ENCODE results near the gene SLC13A2. TPM values are rescaled to one million over a fixed set of nuclear protein-coding genes. Genes with fewer than 3 reads are reported as not detected.

The SLC13A2 gene
- total and polyA plus RNA-seq, 2 of the 4 experiments (the other 2 are of a cell fraction), result not detected

GRCh38 chr17:28478712-28479615 is 5.5 kb downstream of the SLC13A2 start:
- H3K4me2 ChIP-seq (ENCODE audit: low read depth, low read length), result no peak overlapping the region
- H3K4ac ChIP-seq (ENCODE audit: low read depth, low read length), result no peak overlapping the region
- no peaks in the 10 kb centered on the region for H3K36me3 ChIP-seq (ENCODE audit: control insufficient read depth, insufficient read depth, low read length)
- no peak overlapping the region for H2BK5ac ChIP-seq (ENCODE audit: low read depth, low read length, poor library complexity, severe bottlenecking)
- H2BK15ac ChIP-seq (ENCODE audit: low read depth, low read length), result no peak overlapping the region
- no peak overlapping the region for H3K56ac ChIP-seq (ENCODE audit: extremely low read depth, insufficient read depth, low read length)
- H3K23ac ChIP-seq (ENCODE audit: low read depth, low read length), result no peak overlapping the region
- WGBS, 2 experiments (ENCODE audit: extremely low coverage in 2 of 2, insufficient read length in 1 of 2), result no CpG with 5 or more reads among the region's 3 CpGs
- H4K20me1 ChIP-seq (ENCODE audit: insufficient read depth, low read length), result no peaks in the 10 kb centered on the region
- no TSS peak for BruUV-seq (replicated peaks)
- H3K9me1 ChIP-seq (ENCODE audit: insufficient read depth, low read length), result no peaks in the 10 kb centered on the region
- POLR2A ChIA-PET (ENCODE audit: unreplicated experiment), result no interaction called here
- no peaks in the 10 kb centered on the region for H3K79me1 ChIP-seq (ENCODE audit: low read depth in 1 of 2, low read length in 2 of 2)
- no peak overlapping the region for H3K4me3 ChIP-seq (ENCODE audit: insufficient read depth, low read depth, low read length)
- in situ Hi-C loops (cut with MboI; ENCODE audit: low sequenced_read_pairs), result no loop called here
- no peak overlapping the region for H2AK9ac ChIP-seq (replicated peaks; ENCODE audit: low read depth, low read length, poor library complexity)
- no peak overlapping the region for H2BK20ac ChIP-seq (ENCODE audit: low read depth, low read length)
- H2AFZ ChIP-seq (replicated peaks; ENCODE audit: low read length, poor library complexity), result no peak overlapping the region
- no peak overlapping the region for H2AK5ac ChIP-seq (ENCODE audit: low read depth, low read length)
- no peak overlapping the region for H4K5ac ChIP-seq (ENCODE audit: low read depth, low read length)
- no peak overlapping the region for H3K27ac ChIP-seq (ENCODE audit: insufficient read depth, low read length)
- peaks cover 45% of the 10 kb centered on the region for H3K27me3 ChIP-seq (ENCODE audit: control insufficient read depth, insufficient read depth, low read length)
- H4K91ac ChIP-seq (ENCODE audit: insufficient read depth, low read depth, low read length), result no peak overlapping the region
- H3K18ac ChIP-seq (ENCODE audit: low read depth, low read length), result no peak overlapping the region
- H3K9me3 ChIP-seq (ENCODE audit: control insufficient read depth, insufficient read depth, low read length), result no peaks in the 10 kb centered on the region
- H3K14ac ChIP-seq (replicated peaks; ENCODE audit: low read depth, low read length), result no peak overlapping the region
- intact Hi-C loops (cut with micrococcal nuclease), result no loop called here
- dilution Hi-C loops (cut with HindIII; ENCODE audit: low sequenced_read_pairs, unreplicated experiment), result no loop called here
- no peaks in the 10 kb centered on the region; the same call in 1 of the 2 replicates for H3K4me1 ChIP-seq (ENCODE audit: control insufficient read depth, insufficient read depth, low read length)
- DNase-seq (peak; percentile 5), ATAC-seq (ENCODE audit: low read depth) (peak; percentile 36)
- H2BK120ac ChIP-seq (ENCODE audit: low read depth, low read length), result no peak overlapping the region
- H4K8ac ChIP-seq (ENCODE audit: low read depth in 2 of 2, low read length in 2 of 2), result no peak overlapping the region
- CTCF ChIA-PET, result interaction anchor here (0.6 kb wide), 1 partner anchor 87 kb away, joined by 5 read pairs; no protein-coding TSS in a partner anchor
- H3K9ac ChIP-seq (ENCODE audit: low read depth, low read length), result no peak overlapping the region
- TF ChIP-seq FOS (IDR thresholded peaks at IDR 0.05; ENCODE audit: low read depth, low read length) (no peak), ELK1 (IDR thresholded peaks at IDR 0.05; ENCODE audit: borderline replicate concordance, low read depth, low read length) (no peak), RFX5 (IDR thresholded peaks at IDR 0.05; ENCODE audit: low read depth, low read length) (no peak), RAD21 (IDR thresholded peaks at IDR 0.05; ENCODE audit: low read length) (no peak), BHLHE40 (IDR thresholded peaks at IDR 0.05; ENCODE audit: low read depth, low read length) (no peak), SMC3 (IDR thresholded peaks at IDR 0.05; ENCODE audit: low read depth, low read length) (no peak), CHD1 (IDR thresholded peaks at IDR 0.05; ENCODE audit: low read depth, low read length) (no peak), MAFK (IDR thresholded peaks at IDR 0.05; ENCODE audit: low read depth, low read length) (no peak), CTCF (conservative IDR thresholded peaks at IDR 0.05; ENCODE audit: low read depth, low read length) (no peak), USF2 (IDR thresholded peaks at IDR 0.05; ENCODE audit: low read depth, low read length) (no peak), RCOR1 (IDR thresholded peaks at IDR 0.05; ENCODE audit: insufficient replicate concordance, low read length) (no peak), MXI1 (IDR thresholded peaks at IDR 0.05; ENCODE audit: borderline replicate concordance, low read depth, low read length) (no peak), CEBPB (IDR thresholded peaks at IDR 0.05; ENCODE audit: low read depth, low read length) (no peak), NFE2L2 (IDR thresholded peaks at IDR 0.05; ENCODE audit: low read depth, low read length) (no peak), POLR2A (IDR thresholded peaks at IDR 0.05; ENCODE audit: low read depth, low read length) (no peak)
